Lower leg skin (tissue), 3 donors: Measurements from ENCODE around the gene OR13C2.

Experiments used
- POLR2A ChIP-seq, 2 donors: fragments of 450-650 bp; IDR thresholded peaks; one replicate each; pipeline ENCODE4 v1.6.1; 2016 to 2017; ENCODE audit warnings: antibody characterized with exemption in 2 of 2, mild to moderate bottlenecking in 1 of 2, moderate library complexity in 1 of 2
- TF ChIP-seq, protein P1 (sequence below), 3 donors: fragments of 450-650 bp; IDR thresholded peaks; one replicate each; pipeline ENCODE4 v1.5.1; 2016; ENCODE audit warnings: antibody characterized with exemption in 3 of 3, mild to moderate bottlenecking in 3 of 3, moderate library complexity in 2 of 3

DNA sequence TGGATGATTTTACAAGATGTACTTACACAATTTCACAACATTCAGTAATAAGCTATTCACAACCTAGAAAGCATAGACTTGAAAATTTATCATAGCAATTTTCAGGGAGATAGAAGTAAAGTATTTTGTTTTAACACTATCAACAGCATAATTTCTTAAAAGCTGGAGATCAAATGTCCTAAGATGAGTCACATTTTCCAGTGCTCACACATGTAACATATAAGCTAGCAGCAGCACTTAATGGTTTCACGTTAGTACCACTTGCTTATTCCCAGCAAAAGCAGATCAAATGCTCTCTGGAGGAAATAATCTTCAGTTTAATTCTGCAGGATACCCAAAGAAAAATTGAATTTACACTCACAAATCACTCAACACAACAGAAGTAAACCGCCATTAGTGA, 30.0 kb downstream of the OR13C2 start:
- TF ChIP-seq, protein P1, sequence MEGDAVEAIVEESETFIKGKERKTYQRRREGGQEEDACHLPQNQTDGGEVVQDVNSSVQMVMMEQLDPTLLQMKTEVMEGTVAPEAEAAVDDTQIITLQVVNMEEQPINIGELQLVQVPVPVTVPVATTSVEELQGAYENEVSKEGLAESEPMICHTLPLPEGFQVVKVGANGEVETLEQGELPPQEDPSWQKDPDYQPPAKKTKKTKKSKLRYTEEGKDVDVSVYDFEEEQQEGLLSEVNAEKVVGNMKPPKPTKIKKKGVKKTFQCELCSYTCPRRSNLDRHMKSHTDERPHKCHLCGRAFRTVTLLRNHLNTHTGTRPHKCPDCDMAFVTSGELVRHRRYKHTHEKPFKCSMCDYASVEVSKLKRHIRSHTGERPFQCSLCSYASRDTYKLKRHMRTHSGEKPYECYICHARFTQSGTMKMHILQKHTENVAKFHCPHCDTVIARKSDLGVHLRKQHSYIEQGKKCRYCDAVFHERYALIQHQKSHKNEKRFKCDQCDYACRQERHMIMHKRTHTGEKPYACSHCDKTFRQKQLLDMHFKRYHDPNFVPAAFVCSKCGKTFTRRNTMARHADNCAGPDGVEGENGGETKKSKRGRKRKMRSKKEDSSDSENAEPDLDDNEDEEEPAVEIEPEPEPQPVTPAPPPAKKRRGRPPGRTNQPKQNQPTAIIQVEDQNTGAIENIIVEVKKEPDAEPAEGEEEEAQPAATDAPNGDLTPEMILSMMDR (IDR thresholded peaks at IDR 0.05): no peak
- TF ChIP-seq POLR2A (IDR thresholded peaks at IDR 0.05): no peak
